ENCODE results near the gene SDC3.
"Not testable (repeated sequence)": the region's sequence is repeated elsewhere in the genome, so short reads cannot be mapped to it uniquely, and the experiment has no call there.

SDC3 gene

GRCh38 chr1:30908696-30909364 is at the start of gene SDC3:
TSS of gene SDC3 (minus strand) at chr1:30908758. CDS start at chr1:30908586, 172 bp downstream.
- DNase-seq (ENCODE audit: low spot score) = no peak

DNA sequence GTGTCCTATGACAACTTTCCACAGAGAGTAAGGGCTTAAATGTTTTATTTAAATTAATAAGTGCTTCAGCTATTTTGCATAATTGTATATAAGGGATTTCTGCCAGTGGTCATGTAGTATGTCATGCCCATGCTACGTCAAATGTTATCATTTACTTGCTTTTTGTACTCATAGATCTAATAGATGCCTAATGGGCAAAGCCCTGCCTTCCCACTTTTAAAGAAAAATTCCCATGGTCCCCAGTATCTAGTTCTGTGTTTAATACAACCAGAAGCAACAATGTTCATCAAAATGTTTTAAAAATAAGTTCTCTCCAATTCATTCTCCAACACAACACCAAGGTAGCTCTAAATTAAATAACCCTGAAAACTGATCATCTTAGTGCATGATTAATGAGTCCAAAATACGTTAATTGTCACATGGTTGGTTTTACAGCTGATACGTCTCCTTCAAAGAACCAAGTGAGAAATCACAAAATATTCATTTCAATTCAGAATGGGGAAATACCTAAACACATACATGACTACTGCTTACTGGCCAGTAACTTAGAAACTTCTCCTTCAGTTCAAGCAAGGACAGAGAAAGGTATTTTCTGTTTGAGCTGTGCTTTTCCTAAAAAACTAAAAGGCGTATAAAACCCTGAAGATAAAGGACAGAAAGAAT is 49.1 kb upstream of the SDC3 start:
- DNase-seq (ENCODE audit: low spot score) = no peak

DNA sequence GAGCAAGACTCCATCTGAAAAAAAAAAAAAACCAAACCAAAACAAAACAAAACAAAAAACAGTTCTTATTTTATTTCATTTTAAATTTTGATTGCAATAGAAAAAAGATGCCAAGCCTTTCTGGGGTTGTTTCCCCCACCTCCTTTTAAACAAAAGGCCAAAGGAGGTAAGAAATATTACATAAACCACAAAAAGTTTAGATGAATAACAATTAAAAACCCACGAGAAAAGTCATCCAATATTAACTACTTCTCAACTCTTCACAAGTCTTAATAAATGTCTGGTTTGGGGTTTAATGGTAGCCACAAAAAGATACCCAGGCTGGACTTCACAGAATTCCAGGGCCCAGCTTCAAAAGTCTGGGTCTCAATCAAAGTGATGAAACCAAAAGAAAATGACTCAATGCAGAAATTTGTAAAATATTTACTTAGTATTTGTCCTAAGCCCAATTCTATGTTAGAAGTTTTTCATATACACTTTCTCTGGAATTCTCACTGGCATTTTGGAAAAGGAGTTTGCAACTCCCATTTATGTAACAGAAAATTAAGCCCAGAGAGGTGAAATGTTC is 47.0 kb upstream of the SDC3 start:
- DNase-seq (ENCODE audit: low spot score) = no peak

DNA sequence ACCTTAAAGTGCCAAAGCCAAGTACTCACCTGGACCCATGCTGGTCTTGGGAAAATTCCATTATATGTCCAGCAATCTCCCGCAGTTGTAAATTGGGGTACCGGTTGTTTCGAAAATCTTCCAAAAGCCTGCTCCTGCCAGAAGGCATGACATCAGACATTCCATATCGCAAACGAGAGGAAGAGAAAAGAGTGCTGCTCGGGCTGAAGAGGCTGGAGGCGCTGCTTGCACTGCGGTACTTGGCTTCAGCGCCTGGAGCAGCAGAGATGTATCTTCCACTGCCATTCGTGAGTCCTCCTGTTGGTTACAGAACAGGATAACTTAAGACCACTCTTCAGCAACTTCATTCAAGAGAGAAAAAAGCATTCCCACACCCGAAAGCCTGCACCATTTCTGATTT is 45.1 kb upstream of the SDC3 start:
- no peak for DNase-seq (ENCODE audit: low spot score)

GRCh38 chr1:30952098-30952497 is 43.5 kb upstream of the SDC3 start:
- DNase-seq (ENCODE audit: low spot score) = no peak

- no peak for DNase-seq (ENCODE audit: low spot score)
Observed at GRCh38 chr1:30950700-30951099, 42.1 kb upstream of the SDC3 start.

- no peak for DNase-seq (ENCODE audit: low spot score)
Observed at GRCh38 chr1:30950053-30950452, 41.5 kb upstream of the SDC3 start.

DNA sequence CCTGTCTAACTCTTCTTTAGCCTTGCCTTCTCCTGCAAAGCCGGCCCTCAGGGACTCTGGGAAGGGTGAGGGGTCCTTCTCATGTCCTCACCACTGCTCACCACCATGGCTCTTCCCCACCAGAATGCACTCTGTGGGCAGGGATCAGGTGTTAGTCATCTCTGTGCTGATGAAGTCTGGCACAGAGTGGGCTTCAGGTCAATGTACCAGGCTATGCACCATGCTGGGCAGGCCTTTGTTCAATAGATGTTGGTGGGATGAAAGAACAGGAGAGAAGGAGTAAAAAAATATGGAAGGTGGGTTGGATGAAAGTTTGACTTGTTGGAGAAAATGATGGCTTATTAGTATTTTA is 40.9 kb upstream of the SDC3 start:
- DNase-seq (ENCODE audit: low spot score) = not testable (repeated sequence)

DNA sequence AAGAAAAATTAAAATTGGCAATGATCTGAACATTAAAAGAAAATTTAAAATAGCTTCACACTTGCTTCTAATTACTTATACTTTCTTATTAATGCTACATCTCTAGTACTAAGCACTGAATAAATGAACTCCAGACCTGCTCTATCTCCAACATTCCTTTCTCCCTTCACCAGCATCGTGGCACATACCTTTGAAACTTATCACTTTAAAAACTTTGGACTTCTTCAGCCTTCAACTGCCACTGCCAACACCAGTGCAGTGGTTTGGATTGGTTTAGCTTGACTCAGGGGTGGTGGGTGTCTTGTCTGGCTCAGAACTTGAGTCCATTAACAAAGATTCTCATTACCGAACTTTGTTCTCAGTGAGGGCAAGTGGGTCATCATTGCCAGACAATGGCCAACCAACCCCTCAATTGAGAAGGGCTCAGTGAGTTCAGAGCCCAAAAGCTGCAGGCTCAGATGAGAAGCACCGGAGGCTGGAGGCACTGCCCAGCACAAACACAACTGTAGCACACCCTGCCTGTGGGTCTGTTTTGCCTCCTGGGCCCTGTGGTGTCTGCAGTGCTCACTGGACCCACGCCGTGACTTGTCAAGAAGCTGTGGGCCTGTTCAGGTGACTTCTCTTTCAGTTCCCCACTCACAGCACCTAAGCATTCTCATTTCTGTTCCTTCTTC is 40.4 kb upstream of the SDC3 start:
- DNase-seq (ENCODE audit: low spot score) = not testable (repeated sequence)

GRCh38 chr1:30948278-30948677 is 39.7 kb upstream of the SDC3 start:
- DNase-seq (ENCODE audit: low spot score) = no peak

- no peak for DNase-seq (ENCODE audit: low spot score)
Observed at GRCh38 chr1:30947212-30947611, 38.7 kb upstream of the SDC3 start.

- no peak for DNase-seq (ENCODE audit: low spot score)
Observed at GRCh38 chr1:30942326-30942963, 33.9 kb upstream of the SDC3 start.

- DNase-seq (ENCODE audit: low spot score) = no peak
Observed at GRCh38 chr1:30940541-30940940, 32.0 kb upstream of the SDC3 start.

DNA sequence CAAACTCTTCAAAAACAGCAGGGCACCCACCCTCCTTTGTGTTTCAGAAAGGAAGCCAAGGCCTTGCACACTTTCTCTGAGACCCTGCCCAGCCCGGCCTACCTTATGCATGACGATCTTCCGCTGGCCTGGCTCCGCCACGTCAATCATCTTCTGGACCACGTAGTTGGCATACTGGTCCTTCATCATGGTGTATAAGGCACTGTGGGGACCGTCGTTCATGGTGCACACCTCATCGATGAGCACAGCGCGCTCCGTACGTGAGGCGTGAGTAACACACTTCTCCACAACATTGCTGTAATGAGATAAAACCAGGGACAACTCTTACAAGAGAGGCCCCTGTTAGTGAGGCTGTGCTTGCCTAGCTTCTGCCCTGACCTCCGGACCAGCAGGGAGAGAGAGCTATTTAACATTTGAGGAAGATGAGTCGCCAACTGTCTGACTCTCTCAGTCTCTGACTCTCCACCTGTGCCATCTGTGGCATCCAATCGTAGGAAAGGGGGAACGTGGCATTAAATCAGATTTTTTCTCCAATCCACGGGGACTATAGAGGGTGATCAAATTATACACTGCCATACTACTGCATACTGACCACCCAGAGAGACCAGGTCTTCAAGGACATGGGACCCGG is 28.1 kb upstream of the SDC3 start:
- DNase-seq (ENCODE audit: low spot score) = no peak

DNA sequence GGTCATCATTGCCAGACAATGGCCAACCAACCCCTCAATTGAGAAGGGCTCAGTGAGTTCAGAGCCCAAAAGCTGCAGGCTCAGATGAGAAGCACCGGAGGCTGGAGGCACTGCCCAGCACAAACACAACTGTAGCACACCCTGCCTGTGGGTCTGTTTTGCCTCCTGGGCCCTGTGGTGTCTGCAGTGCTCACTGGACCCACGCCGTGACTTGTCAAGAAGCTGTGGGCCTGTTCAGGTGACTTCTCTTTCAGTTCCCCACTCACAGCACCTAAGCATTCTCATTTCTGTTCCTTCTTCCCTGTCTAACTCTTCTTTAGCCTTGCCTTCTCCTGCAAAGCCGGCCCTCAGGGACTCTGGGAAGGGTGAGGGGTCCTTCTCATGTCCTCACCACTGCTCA is 27.2 kb upstream of the SDC3 start:
- DNase-seq (ENCODE audit: low spot score) = not testable (repeated sequence)

DNA sequence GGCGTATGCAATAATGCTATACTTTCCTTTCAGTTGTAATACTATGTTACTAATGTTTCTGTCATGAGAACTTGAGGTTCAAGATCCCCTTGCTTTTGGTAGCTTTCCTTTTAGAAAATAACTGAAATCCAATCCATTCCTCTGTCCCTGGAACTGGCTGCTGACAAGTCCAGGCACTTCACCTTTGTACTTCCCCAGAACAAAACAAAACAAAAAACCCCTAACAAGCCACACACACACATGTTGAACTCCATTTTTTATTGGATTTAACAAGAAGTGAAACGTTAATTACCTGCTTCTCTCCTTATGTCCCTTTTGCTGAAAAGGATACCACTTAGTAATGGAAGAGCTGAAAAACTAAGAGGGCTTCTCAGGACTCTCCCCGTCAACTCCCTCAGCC is 26.1 kb upstream of the SDC3 start:
- no peak for DNase-seq (ENCODE audit: low spot score)

DNA sequence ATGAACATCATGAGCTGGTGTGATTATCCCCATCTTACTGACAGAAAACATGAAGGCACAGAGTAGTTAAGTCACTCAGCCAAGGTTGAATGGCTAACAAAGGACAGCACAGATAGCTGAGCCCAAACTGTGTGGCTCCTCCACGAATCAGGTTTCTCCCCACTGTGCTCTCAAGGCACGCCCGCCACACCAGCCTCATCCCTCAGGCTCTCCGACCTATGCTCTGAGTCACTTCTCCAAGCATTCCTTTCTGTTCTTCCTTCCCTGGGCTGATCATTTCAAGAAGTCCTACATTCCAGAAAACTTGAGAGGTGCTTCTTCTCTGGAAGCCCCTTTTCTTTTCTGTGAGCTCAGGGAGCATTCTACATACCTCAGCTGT is 25.3 kb upstream of the SDC3 start:
- no peak for DNase-seq (ENCODE audit: low spot score)

DNA sequence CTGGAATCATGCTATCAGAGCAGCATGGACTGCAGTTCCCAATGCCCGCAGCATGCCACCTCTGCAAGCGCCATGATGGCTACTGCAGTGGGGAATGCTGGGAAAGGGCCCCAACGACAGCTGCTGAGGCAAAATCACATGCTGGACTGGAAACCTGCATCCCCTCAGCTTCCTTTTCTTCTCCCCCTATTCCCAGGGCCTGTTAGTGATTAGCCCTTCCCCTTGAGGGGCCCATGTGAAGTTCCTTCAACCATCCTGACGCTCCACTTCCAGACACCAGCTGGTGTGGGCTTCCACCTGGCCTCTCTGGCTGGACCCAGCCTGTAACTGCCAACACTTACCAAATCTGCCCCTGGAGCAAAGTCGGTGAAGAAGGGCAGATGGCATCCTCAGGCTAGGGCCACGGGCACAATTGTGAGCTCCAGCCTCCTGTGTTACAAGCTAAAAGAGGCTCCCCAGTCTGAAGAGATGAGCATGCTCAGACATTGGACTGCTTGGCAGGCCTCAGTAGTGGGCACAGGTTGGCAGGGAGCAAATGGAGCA is 22.1 kb upstream of the SDC3 start:
- no peak for DNase-seq (ENCODE audit: low spot score)

GRCh38 chr1:30929944-30930525 is 21.5 kb upstream of the SDC3 start:
- no peak for DNase-seq (ENCODE audit: low spot score)

DNA sequence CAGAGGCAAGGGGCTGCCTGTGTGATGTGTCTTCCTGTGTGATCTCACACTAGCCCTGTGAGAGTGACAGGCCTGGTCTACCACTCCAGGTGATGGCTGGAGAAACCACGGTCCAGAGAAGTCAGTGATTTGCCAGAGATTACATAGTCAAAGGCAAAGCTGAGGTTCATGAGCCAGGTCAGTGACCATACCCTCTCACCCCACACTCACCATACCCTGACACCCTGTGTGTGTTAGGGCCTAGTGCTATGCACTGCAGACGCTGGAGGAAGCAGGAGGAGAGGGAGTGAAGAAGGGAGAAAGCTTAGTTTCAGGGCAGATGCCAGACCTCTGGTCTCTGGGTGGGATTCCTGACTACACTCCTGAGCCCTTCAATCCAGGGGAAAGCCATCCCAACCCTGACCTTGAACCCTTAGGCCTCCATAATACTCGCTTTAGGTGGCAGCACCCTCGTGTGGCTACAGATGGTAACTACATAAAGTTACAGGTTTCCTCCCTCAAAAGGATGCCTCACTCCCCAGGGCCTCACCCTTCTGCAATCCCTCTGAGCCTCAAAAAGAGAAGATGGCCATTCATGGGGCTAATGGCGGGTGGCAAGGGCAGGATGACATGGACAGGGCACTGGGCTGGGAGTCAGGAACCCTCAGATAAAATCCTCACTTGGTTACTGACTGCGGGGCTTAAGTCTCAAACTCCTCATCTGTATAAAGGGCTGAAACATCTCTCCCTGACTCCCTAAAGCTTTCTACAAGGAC is 20.8 kb upstream of the SDC3 start:
- peak; percentile 61 for DNase-seq (ENCODE audit: low spot score)

DNA sequence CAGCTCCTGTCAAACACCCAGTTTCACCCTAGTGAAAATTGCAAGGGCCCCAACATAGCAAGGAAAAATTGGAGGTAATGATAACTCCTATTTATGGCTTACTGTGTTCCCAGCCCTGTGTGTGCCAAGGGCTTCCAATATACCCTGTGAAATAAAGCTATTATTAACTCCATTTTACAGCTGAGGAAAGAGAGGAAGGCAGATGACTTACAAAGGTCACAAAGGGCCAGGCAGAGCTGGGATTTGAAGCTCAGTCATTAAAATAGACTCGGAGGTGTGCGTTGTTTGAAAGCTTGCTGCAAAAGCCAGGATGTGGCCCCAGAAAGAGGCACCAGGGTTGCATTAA is 20.2 kb upstream of the SDC3 start:
- DNase-seq (ENCODE audit: low spot score) = no peak

Measured in hematopoietic multipotent progenitor cell treated with erythropoietin and hydrocortisone succinate and interleukin-3 and kit ligand, for 15 days (in vitro differentiated cells).